Measurements from ENCODE around the gene TBC1D4.
"Not testable (repeated sequence)": the region's sequence is repeated elsewhere in the genome, so short reads cannot be mapped to it uniquely, and the experiment has no call there.

Gene TBC1D4

DNA sequence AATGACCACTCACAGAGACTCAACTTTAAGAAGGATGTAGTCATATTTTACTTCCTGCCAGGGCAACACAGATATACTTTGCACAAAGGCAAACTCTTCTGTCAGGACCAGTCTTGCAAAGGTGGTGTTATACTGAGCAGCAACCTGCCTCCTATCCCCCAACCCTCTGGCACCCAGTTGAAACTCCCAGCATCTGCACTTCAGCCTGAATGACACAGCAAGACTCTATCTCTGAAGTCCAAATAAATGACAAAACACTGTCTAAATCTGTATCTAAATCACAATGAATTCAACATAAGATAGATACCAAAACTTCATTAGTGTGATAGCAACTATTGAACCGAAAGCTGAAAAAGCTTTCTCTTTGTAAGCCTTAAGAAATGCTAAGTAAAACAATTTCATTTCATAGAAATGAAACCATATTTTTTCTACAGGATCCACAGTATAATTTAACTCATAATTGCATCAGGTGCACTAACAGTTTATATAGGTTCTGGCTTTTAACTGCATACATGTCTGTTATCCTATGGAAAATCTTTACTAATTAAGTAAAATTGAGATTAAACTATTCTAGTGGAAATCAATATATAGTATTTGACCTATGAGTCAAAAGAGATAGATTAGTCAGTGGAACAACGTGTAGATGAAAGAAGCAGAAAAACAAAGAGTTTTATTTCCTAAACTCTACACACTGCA, 163.7 kb downstream of the TBC1D4 start:
- DNase-seq = peak; percentile 69

DNA sequence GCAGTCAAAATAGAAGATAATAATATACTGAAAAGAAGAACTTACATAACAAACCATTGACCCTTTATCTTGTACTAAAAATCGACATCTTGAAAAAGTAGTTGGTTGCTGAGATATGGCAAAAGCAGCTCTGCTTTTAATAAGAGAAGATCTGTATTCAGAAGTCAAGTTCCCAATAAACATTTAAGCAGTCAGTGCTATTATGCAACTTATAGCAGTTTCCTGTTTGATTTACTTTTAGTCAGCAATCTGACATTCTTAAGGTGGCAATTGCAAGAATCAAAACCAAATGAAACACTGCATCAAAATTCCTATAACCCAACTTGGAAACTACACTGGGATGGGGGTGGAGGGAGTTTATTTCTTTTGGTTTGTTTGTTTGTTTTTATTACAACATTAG, 165.5 kb downstream of the TBC1D4 start:
- DNase-seq = peak; percentile 32

DNA sequence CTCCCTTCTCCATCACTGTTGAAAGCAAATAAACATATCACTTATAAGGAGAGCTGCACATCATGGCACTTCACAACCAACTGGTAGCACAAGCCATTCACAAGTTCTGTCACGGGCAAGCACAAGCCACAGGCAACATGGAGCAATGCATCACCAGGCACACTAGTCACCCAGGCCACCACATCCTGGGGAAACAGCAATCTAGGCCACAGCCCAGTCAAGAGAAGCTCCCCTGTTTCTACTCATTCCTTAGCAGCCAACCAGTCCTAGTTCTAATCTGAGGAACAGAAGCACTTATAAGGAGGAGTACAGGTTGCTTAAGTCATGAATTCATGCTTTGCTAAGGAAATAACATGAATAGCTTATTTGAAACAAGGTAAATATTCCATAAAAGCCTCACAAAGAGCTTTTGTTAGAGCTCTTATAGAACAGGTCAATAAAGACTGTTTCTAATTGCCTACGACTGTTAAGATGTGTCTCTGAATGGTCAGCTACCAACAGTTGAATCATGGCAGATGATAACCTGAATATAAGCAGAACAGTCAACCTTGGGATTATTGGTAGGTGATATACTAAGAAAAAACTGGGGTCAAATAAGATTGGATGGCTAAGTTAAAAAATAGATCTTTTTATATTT, 169.0 kb downstream of the TBC1D4 start:
- DNase-seq = peak; percentile 76

DNA sequence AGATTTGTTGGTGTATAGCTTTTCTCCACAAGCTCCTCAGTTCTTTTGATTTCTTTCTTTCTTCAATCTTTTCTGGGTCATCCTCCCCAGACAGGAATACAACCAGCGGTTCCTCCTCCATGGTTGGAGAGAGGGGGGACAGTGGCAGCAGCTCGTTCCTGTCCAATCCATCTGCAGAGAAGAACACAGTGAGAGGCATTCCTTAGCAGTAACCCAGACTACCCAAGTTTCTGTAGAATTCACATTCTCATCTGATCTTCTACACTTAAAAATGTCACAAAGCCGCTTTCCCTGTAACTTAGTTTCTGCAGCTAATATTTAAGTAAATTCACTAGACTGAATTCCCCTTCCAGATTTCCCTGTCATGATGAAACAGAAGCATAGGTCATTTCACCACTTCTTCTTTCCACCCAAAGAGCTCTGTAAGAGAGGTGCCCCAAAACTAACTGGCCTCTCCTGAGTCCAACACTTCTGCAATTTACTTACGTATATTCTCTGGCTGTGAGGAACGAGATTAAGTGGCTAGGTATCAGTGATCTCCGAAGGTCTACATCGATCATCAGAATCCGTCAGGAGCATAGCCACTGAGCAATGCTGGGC, 171.9 kb downstream of the TBC1D4 start:
- DNase-seq = no peak

DNA sequence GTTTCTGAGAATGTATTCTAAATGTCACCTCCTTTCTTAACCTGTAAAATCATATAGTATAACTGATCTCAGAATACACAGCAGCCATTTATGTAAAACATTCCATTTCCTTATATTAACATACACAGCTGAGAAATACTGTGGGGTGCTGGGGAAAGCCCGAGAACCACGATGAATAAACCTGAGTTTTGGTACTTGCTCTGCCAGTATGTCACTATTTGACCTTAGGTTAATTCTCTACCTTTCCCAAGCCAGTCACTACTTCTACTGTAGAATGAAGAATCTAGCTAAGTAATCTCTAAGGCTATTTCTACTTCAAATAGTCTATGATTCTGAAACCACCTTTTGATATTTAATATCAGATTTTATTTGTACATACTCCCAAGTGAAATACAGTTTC, 173.7 kb downstream of the TBC1D4 start:
- DNase-seq = peak; percentile 38

DNA sequence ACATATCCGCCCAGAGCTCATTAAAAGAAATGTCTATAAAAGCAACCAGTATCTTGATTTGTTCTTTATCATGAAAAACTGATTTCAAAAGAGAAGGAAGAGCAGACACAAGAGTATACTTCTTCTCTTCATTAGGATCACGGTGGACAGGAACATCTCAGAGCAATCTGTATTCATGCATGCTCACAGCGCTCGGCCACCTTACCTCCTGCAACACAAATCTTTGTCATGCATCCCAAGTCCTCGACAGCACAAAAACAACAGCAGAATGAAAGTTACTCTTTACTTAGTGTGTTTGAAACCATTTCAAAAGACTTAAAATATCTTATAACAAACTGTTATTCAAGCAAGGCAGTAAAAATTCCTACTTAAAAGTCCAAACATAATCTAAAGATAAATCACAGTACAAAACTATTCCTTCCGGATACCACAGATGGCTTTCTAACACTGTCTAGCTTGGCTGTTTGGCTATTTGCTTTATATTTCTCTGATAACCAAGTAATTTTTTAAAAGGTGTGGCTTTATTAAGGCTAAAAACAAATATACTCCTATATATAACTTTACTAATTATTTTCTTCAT, 174.5 kb downstream of the TBC1D4 start:
- DNase-seq = no peak

DNA sequence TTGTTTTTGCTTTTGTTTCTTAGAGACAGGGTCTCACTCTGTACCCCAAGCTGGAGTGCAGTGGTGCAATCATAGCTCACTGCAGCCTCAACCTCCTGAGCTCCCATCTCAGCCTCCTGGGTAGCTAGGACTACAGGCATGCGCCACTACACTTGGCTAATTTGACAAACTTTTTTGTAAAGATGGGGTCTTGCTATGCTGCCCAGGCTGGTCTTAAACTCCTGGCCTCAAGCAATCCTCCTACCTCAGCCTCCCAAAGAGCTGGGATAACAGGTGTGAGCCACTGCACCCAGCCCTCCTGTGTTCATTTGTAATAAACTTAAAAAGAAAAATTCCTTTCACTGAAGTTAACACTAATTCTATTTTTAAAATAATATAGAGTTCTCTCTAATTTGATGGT, 175.0 kb downstream of the TBC1D4 start:
- DNase-seq = not testable (repeated sequence)

DNA sequence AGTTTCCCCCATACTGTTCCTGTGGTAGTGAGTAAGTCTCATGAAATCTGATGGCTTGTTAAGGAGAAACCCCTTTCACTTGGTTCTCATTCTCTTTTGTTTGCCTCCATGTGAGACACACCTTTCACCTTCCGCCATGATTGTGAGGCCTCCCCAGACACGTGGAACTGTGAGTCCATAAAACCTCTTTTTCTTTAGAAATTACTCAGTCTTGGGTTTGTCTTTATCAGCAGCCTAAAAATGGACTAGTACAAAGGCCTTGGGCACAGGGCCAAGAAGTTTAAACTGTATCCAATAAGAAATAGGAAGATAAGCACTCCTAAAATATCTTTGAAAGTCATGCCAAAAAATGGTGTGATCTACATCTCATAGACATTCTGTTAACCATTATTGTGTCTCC, 176.9 kb downstream of the TBC1D4 start:
- no peak for DNase-seq

DNA sequence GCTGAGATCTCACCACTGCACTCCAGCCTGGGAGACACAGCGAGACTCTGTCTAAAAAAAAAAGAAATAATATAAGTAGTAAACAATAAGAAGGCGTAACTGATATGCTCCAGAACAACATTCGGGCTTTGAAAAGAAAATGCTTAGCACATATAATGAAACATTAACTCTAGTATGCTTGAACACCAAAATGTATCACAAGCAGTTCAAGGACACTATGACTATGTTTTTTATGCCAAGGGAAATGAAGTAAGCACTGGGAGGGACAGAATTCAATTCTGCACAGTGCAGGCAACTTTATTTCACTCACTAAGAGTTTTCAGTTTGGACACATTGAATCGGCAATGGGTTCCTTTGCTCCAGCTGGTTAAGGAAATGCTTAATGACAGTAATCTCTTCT, 178.7 kb downstream of the TBC1D4 start:
- no peak for DNase-seq

DNA sequence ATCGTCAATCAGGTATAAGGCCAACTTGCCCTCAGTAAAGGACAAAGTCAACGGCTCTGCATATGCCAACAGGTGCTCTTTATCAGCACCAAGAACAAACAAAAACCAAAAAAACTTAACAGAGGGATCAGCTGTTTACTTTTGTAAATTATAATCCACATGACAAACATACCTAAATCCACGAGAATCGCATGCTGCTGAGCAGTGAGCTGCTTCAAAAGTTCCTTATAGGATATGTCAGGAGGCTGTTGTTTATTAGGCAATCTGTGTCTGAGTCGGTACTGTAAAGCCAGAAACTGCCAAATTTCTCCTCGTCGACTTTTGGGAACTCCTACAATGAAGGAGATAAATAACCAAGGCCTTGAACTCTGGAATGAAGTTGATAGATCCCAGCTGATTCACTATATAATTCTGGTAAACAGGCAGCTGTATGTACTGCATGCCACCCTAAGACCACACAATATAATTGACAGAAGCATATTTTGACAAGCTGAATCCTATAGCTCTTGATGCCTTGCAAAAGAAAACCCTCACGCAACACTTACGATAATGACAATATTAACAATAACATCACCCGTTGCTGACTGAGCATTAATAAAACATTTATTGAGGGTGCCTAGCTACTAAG, 179.8 kb downstream of the TBC1D4 start:
- DNase-seq = no peak

DNA sequence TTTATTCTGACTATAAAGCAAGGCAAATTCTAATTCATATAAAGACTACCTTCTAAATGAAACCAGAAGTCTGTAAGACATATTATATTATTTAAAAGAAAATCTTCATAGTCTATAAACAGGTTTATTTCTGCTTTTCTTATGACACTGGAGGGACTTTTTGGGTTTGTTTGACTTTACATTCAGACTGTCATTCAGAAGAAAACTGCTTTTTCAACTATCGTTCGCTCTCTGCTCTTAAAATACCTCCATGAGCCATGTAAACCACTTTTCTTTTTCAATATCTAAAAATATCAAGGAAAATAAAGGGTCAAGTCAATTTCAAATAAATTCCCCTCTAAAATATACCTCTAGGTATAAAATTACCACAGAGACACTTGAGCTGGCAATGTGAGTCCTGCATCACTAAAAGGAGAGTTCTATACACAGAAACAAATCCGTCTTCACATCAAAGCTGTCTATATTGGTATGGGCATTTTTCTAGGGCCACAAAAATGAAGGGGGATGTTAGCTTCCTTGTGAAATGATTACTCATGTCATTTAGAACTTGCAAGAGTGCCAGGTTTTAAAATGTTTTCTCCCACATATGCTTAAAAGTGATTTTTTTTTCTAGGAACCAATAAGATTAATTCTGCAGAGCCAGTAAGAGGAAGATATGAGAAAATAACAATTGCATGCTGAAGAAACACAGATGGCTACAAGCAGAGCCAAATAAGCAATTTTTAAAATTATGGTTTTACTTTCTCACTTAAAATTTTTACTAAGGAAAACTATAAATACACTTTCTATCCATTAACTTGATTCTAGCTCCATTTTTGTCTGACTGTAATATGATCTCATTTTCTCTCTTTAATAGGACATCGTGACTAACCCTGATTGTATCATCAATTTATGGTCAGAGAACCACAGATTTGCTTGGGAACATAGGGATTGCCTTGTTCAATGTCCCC, 181.8 kb downstream of the TBC1D4 start:
- DNase-seq = no peak

DNA sequence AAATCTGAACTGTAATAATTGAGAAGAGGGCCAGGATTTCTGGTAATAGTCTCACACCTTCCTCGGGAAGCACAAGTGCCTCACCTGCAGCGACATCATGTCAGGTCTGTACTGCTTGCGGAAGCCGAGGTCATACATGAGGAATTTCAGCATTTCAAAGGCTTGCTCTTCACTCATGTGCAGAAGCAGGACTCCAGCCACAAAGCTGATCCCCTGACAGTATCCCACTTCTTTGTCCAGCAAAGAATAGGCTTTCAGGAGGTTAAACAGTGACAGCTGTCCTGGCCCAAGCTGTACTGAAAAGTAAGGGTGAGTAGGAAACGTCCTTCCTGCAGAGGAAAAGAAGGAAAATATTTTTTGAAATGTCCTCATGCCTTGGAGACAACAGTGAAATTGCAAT, 182.7 kb downstream of the TBC1D4 start:
- no peak for DNase-seq

DNA sequence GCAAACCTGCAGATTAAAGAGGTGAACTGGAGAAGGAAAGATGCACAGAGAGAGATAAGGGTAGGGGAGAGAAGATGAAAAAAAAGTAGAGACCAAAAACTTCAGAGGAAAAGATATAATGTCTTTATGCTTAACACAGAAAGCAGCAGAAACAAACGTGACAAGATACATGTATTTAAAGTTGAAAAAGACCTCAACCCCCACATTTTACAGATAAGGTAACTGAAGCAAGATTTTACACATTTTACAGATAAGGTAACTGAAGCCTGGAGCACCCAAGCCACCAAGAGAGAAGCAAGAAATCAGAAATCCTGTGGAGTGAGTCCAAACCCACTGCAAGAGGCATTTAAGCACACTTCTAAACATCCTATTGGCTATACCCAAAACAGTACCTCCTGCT, 185.3 kb downstream of the TBC1D4 start:
- DNase-seq = no peak

DNA sequence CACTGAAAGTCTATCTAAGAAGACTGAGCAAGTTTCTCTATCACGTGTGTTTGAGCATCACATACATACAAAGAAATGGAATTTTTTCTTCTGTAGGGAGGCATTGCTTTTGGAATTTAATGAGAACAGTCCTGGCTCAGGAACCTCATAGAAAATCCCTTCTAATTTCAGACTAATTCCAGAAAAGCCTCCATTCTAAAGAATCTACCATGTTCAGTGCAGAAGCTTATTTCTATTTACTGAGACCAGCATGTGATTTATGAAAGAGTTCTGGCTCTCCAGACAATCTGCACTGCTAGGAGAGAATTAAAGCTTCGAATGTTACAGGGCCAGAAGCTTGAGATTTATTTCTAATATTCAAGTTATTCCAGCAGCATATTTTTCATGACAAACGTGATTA, 186.8 kb downstream of the TBC1D4 start:
- no peak for DNase-seq

DNA sequence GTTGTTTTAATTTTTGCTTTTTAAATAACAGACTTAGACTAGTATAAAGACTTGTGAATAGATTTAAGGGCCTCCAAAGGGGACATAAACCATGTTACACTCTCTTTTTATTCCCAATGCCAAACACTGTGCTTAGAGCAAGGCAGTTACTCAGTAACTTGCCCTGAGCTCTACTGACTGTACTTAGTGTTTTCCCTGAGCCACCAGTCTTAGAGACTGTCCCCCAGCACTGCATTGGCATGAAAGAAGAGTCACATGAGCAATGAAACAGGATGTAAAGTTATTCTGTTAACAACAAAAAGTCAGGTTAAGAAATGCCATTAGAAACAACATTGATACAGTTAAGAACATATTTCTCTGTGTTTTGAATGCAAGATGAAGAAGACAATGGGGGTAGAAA, 187.9 kb downstream of the TBC1D4 start:
- no peak for DNase-seq

DNA sequence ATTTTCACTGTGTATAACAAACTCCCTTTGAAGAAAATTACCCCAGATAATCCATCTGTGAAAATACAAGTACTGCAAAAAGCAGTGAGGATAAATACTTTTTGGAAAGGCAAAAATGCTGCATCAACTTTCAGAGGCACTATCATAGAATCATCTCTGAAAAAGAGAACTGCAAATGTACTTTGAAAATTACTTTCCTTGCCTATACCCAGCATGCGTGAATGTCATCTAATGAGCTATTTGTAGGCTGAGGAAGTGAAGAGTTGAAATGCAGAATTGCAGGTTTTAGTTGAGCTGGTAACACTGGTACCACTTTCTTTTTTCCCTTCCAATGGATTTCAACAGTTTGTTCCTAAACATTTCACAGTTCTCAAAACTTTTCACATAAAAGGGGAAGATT, 196.7 kb downstream of the TBC1D4 start:
- DNase-seq = no peak

DNA sequence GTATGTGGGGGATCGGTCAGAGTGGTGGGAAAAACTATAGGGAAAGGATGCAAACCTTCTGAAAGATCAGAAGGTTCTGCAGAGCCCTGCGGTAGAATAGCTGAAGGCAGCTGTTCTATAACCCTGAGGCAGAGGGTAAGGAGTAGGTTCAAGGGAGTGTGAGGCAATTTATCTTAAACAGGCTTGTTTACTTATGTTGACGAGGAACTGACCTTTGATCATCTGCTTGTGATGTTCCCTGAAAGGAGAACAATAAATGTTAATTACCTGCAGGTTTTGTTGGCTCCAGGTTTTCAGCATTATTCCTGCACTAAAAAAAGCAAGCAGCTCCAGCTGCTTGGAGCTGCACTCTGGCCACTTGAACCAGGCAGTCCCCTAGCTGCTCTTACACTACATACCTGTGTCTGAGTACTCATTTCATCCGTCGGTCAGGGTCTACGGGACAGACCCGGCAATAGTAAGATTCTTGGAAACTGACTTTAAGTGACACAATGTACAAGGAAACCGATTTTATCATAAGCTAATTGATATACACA, 202.1 kb downstream of the TBC1D4 start:
- DNase-seq = no peak

DNA sequence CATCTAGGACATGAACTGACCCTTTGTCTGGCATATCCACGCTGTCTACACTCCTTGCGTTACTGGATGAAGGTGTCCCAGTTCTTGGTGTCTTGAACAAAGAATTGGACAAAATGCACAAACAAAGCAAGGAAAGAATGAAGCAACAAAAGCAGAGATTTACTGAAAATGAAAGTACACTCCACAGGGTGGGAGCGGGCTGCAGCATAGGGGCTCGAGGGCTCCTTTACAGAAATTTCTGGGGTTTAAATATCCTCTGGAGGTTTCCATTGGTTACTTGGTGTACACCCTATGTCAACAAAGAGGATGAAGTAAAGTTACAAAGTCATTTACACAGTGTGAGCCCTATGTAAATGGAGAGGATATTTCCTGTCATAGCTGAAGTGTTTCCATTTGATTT, 208.3 kb downstream of the TBC1D4 start:
- not testable (repeated sequence) for DNase-seq

DNA sequence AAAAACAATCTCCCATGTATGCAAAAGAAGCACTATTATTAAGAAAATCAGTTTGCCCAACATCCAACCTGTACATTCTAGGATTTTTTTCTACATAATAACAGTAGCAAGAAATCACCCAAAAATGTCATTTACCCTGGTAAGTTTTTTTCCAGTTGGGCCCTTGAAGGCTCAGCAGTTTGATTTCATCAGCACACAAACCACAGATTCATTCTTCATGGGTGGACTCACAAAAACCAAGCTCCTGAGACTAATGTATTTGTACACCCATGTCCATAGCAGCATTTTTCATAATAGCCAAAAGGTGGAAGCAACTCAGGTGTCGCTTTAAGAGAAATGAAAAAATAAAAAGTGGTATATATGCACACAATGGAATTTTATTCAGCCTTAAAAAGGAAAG, 210.1 kb downstream of the TBC1D4 start:
- no peak for DNase-seq

DNA sequence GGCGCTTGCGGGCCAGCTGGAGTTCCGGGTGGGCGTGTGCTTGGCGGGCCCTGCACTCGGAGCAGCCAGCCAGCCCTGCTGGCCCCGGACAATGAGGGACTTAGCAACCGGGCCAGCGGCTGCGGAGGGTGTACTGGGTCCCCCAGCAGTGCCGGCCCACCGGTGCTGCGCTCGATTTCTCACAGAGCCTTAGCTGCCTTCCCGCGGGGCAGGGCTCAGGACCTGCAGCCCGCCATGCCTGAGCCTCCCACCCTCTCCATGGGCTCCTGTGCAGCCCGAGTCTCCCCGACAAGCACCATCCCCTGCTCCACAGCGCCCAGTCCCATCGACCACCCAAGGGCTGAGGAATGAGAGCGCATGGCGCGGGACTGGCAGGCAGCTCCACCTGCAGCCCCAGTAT, 213.5 kb downstream of the TBC1D4 start:
- not testable (repeated sequence) for DNase-seq

DNA sequence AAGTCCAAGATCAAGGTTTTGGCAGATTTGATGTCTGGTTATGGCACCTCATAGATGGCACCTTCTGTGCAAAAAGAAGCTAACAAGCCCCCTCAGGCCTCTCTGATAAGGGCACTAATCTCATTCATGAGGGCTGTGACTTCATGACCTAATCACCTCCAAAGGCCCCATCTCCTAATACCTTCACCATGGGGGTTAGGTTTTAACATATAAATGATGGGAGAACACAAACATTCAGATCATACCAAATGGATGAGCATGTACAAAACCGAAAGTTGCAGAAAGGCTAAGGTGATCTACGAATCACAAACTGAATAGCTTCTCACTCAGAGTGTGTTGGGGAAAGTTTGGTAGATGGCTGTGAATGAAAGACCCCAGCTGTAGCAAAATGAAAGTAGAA, 217.4 kb downstream of the TBC1D4 start:
- no peak for DNase-seq

DNA sequence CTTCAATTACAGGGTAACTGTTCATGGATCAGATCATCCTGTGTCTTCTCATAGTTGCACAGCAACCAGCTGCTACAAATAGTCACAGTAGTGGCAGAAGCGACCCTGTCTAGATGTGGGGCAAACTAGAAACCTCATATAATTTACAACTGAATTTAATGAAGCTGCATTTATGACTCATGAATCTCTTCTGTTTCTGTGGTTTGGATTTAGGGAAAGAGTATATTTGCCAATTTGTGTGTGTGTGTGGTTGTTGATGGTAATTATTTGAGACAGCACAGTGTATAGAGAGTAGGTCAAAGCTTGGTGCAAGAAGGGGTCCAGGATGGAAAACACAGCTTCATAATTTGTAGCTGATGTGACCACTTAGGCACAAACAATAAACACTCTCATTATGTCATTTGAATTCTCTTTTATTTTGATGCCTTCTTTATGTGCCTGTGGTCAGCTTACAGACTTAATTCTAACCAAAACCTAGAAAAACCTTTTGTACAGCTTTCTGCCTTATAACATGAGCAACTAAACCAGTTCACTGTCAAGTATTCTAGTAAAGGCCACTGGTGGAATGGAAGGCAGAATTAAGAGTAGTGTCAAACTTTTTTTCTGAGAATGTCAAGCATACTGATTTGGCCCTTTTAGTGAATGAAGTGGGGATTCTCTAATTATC, 218.1 kb downstream of the TBC1D4 start:
- no peak for DNase-seq

Data from activated CD4-positive, alpha-beta T cell treated with anti-CD3 and anti-CD28 coated beads, Interleukin-2, Interleukin-6, amounts not matched to agents 100 ng/mL and 50 ng/mL, durations not matched to agents 16 hours and 8 hours (primary cell).